PC-3 (cell line): ENCODE measurements around the gene AMZ1. TPM values are rescaled to one million over a fixed set of nuclear protein-coding genes. Genes with fewer than 3 reads are reported as not detected.
A peak's percentile ranks its signal among the peaks of the same experiment; 100 is the strongest.

Source experiments
- ATAC-seq: fragments of 200-7000 bp; cut with Tn5 transposase; 2 replicates; pipeline ENCODE4 v1.9.1; 2020; ENCODE audit warnings: mild to moderate bottlenecking, moderate library complexity
- BruUV-seq: library from RNA; stranded (reverse); fragments of 400-500 nt; replicated peaks from 2 replicates; lab custom pipeline; 2021; lab: Mats Ljungman, UMichigan
- CTCF ChIA-PET: fragments of 300-600 bp; sonication (Branson Sonifier 250); formaldehyde crosslinking; loops from one replicate; lab custom pipeline; 2022; ENCODE audit warnings: antibody characterized with exemption; lab: Charles Lee
- POLR2A ChIA-PET: fragments of 300-600 bp; sonication (Branson Sonifier 250); formaldehyde crosslinking; loops from one replicate; lab custom pipeline; 2022; ENCODE audit warnings: antibody characterized with exemption; ENCODE audit not compliant: unreplicated experiment; lab: Charles Lee
- DNase-seq: peaks from one replicate; pipeline ENCODE4 v3.0.0-alpha.2; 2015
- H2AFZ ChIP-seq: fragments of 300-600 bp; sonication (generic); 2 replicates; pipeline ENCODE4 v1.6.0; 2016; ENCODE audit warnings: antibody characterized with exemption, low read length
- H3F3A ChIP-seq: fragments of 300-600 bp; sonication (generic); one replicate; pipeline ENCODE4 v1.6.0; 2017; ENCODE audit warnings: antibody characterized with exemption, low read length, control low read depth, mild to moderate bottlenecking; ENCODE audit not compliant: unreplicated experiment
- H3K27ac ChIP-seq: fragments of 300-600 bp; sonication (generic); 2 replicates; pipeline ENCODE4 v1.5.1; 2016; ENCODE audit warnings: mild to moderate bottlenecking, low read length
- H3K27me3 ChIP-seq: fragments of 300-600 bp; sonication (generic); 2 replicates; pipeline ENCODE4 v1.6.1; 2016; ENCODE audit warnings: low read length, mixed read lengths
- H3K36me3 ChIP-seq: fragments of 300-600 bp; sonication (generic); 2 replicates; pipeline ENCODE4 v1.6.1; 2016; ENCODE audit warnings: low read depth, mixed run types, low read length, mixed read lengths
- H3K4me1 ChIP-seq: fragments of 300-600 bp; sonication (generic); 2 replicates; pipeline ENCODE4 v1.5.1; 2016; ENCODE audit warnings: low read length; ENCODE audit not compliant: insufficient read depth
- H3K4me2 ChIP-seq: fragments of 300-600 bp; sonication (generic); 2 replicates; pipeline ENCODE4 v1.6.0; 2016; ENCODE audit warnings: low read length
- H3K4me3 ChIP-seq: fragments of 300-600 bp; sonication (generic); 2 replicates; pipeline ENCODE4 v1.5.1; 2016; ENCODE audit warnings: mild to moderate bottlenecking, low read length, mixed read lengths
- H3K79me2 ChIP-seq: fragments of 300-600 bp; sonication (generic); 2 replicates; pipeline ENCODE4 v1.6.1; 2017; ENCODE audit warnings: low read length, mixed read lengths
- H3K9ac ChIP-seq: fragments of 300-600 bp; sonication (generic); 2 replicates; pipeline ENCODE4 v1.6.0; 2016; ENCODE audit warnings: mild to moderate bottlenecking, low read length
- H3K9me2 ChIP-seq: fragments of 300-600 bp; sonication (generic); replicated peaks from 2 replicates; pipeline ENCODE4 v1.6.1; 2016; ENCODE audit warnings: mixed run types, low read length, mixed read lengths
- H3K9me3 ChIP-seq: fragments of 300-600 bp; sonication (generic); 2 replicates; pipeline ENCODE4 v1.6.1; 2016; ENCODE audit warnings: low read length, mixed read lengths
- H4K20me1 ChIP-seq: fragments of 300-600 bp; sonication (generic); 2 replicates; pipeline ENCODE4 v1.6.1; 2016; ENCODE audit warnings: low read length, mixed read lengths
- EZH2 ChIP-seq: fragments of 300-600 bp; sonication (generic); IDR thresholded peaks from one replicate; pipeline ENCODE4 v1.6.1; 2017; ENCODE audit warnings: antibody characterized with exemption, mild to moderate bottlenecking, low read length; ENCODE audit not compliant: unreplicated experiment
- EZH2phosphoT487 ChIP-seq: fragments of 300-600 bp; sonication (generic); IDR thresholded peaks from 2 replicates; pipeline ENCODE4 v1.6.1; 2018; ENCODE audit warnings: mild to moderate bottlenecking, antibody characterized with exemption, low read length, borderline replicate concordance
- intact Hi-C: fragments of 100-400 bp; cut with micrococcal nuclease; formaldehyde crosslinking; loops from 2 replicates; pipeline ENCODE4 v1.9.0; 2023
- total RNA-seq: library from RNA; depleted of rRNA; stranded (reverse); fragments of >200 nt; gene quantifications from 2 replicates; pipeline ENCODE4 v1.2.3, GENCODE V29; 2014
- TF ChIP-seq, protein P1 (sequence below): fragments of 300-600 bp; sonication (generic); conservative IDR thresholded peaks from 2 replicates; pipeline ENCODE4 v1.5.1; 2017; ENCODE audit warnings: antibody characterized with exemption, low read depth, mild to moderate bottlenecking, low read length

The AMZ1 gene
- total RNA-seq, 1 experiment from 2014 or later = not detected

DNA sequence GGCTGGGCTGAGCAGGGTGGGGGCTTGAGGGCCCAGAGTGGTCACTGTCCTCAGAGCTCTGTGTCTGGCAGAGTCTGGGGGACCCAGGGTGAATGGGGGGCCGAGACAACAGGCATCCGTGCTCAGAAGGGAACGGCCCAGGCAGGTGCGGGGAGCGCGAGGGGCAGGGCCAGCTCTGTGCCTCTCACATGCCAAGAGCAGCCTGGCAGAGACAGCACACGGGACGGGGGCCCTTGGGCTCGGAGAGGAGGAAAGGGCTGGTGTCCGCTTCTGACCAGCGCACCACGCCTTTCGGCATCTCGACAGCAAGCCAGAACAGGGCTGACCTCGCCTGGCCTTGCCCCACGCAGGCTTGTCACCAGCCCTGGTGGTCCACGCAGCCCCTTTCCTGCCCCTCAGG lies 13.4 kb downstream of the AMZ1 start:
- no peak for DNase-seq
- BruUV-seq = no TSS peak
- TF ChIP-seq, protein P1, sequence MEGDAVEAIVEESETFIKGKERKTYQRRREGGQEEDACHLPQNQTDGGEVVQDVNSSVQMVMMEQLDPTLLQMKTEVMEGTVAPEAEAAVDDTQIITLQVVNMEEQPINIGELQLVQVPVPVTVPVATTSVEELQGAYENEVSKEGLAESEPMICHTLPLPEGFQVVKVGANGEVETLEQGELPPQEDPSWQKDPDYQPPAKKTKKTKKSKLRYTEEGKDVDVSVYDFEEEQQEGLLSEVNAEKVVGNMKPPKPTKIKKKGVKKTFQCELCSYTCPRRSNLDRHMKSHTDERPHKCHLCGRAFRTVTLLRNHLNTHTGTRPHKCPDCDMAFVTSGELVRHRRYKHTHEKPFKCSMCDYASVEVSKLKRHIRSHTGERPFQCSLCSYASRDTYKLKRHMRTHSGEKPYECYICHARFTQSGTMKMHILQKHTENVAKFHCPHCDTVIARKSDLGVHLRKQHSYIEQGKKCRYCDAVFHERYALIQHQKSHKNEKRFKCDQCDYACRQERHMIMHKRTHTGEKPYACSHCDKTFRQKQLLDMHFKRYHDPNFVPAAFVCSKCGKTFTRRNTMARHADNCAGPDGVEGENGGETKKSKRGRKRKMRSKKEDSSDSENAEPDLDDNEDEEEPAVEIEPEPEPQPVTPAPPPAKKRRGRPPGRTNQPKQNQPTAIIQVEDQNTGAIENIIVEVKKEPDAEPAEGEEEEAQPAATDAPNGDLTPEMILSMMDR = no peak
- no peak for TF ChIP-seq EZH2phosphoT487
- TF ChIP-seq EZH2 = no peak

DNA sequence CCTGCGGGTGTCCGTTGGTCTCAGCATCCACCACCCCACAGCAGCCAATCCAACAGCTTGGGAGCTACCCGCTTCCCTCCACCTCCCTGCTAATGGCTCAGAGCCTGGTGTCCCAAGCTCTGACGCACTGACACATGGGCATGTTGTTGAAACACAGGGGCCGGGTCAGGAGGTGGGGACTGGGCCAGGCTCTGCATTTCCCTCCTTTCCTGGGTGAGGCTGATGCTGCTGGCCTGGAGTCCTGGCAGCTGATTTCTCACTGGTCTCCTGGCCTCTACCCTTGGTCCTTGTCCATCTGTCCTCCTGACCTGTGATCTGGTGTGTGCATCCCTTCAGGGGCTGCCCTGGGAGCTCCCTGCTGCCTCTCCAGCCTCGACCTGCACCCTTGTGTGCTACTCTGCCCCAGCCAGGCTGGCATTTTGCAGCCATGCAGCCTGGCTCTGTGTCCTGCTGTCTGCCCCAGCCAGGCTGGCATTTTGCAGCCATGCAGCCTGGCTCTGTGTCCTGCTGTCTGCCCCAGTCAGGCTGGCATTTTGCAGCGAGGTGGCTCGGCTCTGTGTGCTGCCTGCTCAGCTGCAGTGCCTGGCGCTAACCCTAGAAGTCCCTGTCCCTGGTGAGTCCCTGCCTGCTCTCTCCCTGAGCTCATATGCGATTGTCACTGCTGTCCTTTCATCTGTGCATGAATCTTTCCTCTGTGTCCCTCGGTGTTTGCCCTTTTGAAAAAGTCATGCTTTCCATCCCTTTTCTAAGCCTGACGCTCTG lies 14.0 kb downstream of the AMZ1 start:
- Histone ChIP-seq H3K9me2 (no peaks in the 10 kb centered on the region), H3K4me1 (no peaks in the 10 kb centered on the region), H2AFZ (no peak overlapping the region), H3K9ac (no peak overlapping the region), H3K4me2 (no peak overlapping the region), H3K36me3 (no peaks in the 10 kb centered on the region), H3K4me3 (no peak overlapping the region), H3F3A (no peaks in the 10 kb centered on the region), H4K20me1 (no peaks in the 10 kb centered on the region), H3K9me3 (no peaks in the 10 kb centered on the region), H3K27ac (no peak overlapping the region), H3K79me2 (no peaks in the 10 kb centered on the region), H3K27me3 (no peaks in the 10 kb centered on the region)
- intact Hi-C loops = no loop called here
- peak; percentile 23 for ATAC-seq
- ChIA-PET POLR2A (no interaction called here), CTCF (no interaction called here)
- DNase-seq = no peak
- no TSS peak for BruUV-seq
- TF ChIP-seq EZH2 (no peak), EZH2phosphoT487 (no peak)
- TF ChIP-seq, protein P1 = no peak

More for the DNA sequence above, 13.4 kb downstream of the AMZ1 start:
- intact Hi-C loops = no loop called here
- Histone ChIP-seq H3K36me3 (no peaks in the 10 kb centered on the region), H3K79me2 (no peaks in the 10 kb centered on the region), H3K4me1 (no peaks in the 10 kb centered on the region), H3K9me2 (no peaks in the 10 kb centered on the region), H3K4me3 (no peak overlapping the region), H3K9ac (no peak overlapping the region), H2AFZ (no peak overlapping the region), H3K4me2 (no peak overlapping the region), H3K27ac (no peak overlapping the region), H3K9me3 (no peaks in the 10 kb centered on the region), H3K27me3 (no peaks in the 10 kb centered on the region), H4K20me1 (no peaks in the 10 kb centered on the region), H3F3A (no peaks in the 10 kb centered on the region)
- ATAC-seq = no peak
- CTCF ChIA-PET = no interaction called here
- POLR2A ChIA-PET = no interaction called here

DNA sequence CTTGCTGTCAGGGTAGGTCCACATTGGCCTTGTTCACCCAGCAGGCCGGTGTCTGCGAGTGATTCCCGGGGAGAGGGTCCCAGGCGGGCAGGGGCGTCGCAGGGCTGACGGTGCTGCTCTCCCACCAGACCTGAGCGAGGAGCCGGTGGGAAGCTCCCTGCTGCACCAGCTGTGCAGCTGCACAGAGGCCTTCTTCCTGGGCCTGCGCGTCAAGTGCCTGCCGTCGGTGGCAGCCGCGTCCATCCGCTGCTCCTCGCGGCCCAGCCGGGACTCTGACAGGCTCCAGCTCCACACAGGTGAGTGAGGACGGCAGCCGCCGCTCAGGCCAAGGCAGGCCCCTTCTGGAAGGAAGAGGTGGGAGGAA lies 14.6 kb downstream of the AMZ1 start:
- Histone ChIP-seq H3F3A (no peaks in the 10 kb centered on the region), H3K36me3 (no peaks in the 10 kb centered on the region), H3K4me3 (no peak overlapping the region), H4K20me1 (no peaks in the 10 kb centered on the region), H3K27ac (no peak overlapping the region), H3K9ac (no peak overlapping the region), H2AFZ (no peak overlapping the region), H3K9me2 (no peaks in the 10 kb centered on the region), H3K4me1 (no peaks in the 10 kb centered on the region), H3K4me2 (no peak overlapping the region), H3K79me2 (no peaks in the 10 kb centered on the region), H3K9me3 (no peaks in the 10 kb centered on the region), H3K27me3 (no peaks in the 10 kb centered on the region)
- TF ChIP-seq, protein P1 = no peak
- no peak for TF ChIP-seq EZH2phosphoT487
- no peak for TF ChIP-seq EZH2
- no TSS peak for BruUV-seq
- ATAC-seq = no peak
- intact Hi-C loops = no loop called here
- ChIA-PET POLR2A (no interaction called here), CTCF (no interaction called here)
- no peak for DNase-seq
